ENCODE data around the gene COQ9.

COQ9 gene

GRCh38 chr16:57462209-57462977, 15.1 kb downstream of the COQ9 start, which contains the start of gene POLR2C (continued):
- TF ChIP-seq ZNF692 (tag by site-specific recombination; IDR thresholded peaks at IDR 0.05) (peak; percentile 68), BCL6B (tag by site-specific recombination; IDR thresholded peaks at IDR 0.05) (no peak), ZBTB44 (tag by site-specific recombination; IDR thresholded peaks at IDR 0.05) (peak; percentile 44; the same call in 1 of the 2 replicates), ZNF580 (tag by site-specific recombination; IDR thresholded peaks at IDR 0.05) (peak; percentile 93), ZNF362 (tag by site-specific recombination; IDR thresholded peaks at IDR 0.05) (no peak), ZNF174 (tag by site-specific recombination; IDR thresholded peaks at IDR 0.05) (no peak), ZNF585B (tag by site-specific recombination; IDR thresholded peaks at IDR 0.05) (no peak), ZFP3 (tag by site-specific recombination; IDR thresholded peaks at IDR 0.05; ENCODE audit: low read depth) (no peak), ZNF707 (tag by site-specific recombination; IDR thresholded peaks at IDR 0.05) (no peak), ZNF514 (tag by site-specific recombination; IDR thresholded peaks at IDR 0.05) (no peak), ZNF266 (tag by site-specific recombination; IDR thresholded peaks at IDR 0.05; ENCODE audit: low read depth) (no peak), ZNF423 (tag by site-specific recombination; IDR thresholded peaks at IDR 0.05) (no peak), ELK4 (IDR thresholded peaks at IDR 0.05; ENCODE audit: borderline replicate concordance, low read depth, low read length) (no peak), ZNF518A (tag by site-specific recombination; conservative IDR thresholded peaks at IDR 0.05; ENCODE audit: low read depth) (peak; percentile 87), ZNF16 (tag by site-specific recombination; IDR thresholded peaks at IDR 0.05; ENCODE audit: low read depth) (no peak), KLF17 (tag by site-specific recombination; IDR thresholded peaks at IDR 0.05) (peak; percentile 68), ZNF654 (tag by site-specific recombination; IDR thresholded peaks at IDR 0.05; ENCODE audit: low read depth) (peak; percentile 45), PRDM6 (tag by site-specific recombination; IDR thresholded peaks at IDR 0.05) (no peak), ZNF785 (tag by site-specific recombination; IDR thresholded peaks at IDR 0.05) (no peak), ZNF830 (tag by site-specific recombination; IDR thresholded peaks at IDR 0.05; ENCODE audit: low read depth) (no peak), ZNF837 (tag by site-specific recombination; IDR thresholded peaks at IDR 0.05) (no peak), ZNF354C (tag by site-specific recombination; IDR thresholded peaks at IDR 0.05; ENCODE audit: borderline replicate concordance, low read depth) (no peak)
